WTC11 (cell line): Measurements from ENCODE around the gene MBD3L5. TPM values are rescaled to one million over a fixed set of nuclear protein-coding genes. Genes with fewer than 3 reads are reported as not detected.

Source experiments
- ATAC-seq: fragments of 200-7000 bp; cut with Tn5 transposase; 2 replicates; pipeline ENCODE4 v1.10.0; 2021; ENCODE audit warnings: mild to moderate bottlenecking, moderate library complexity
- CTCF ChIA-PET: fragments of 300-600 bp; sonication (Branson Sonifier 250); formaldehyde crosslinking; loops from one replicate; lab custom pipeline; 2021; ENCODE audit warnings: antibody characterized with exemption; lab: Charles Lee
- POLR2A ChIA-PET: fragments of 350-600 bp; sonication (Branson Sonifier 250); formaldehyde crosslinking; loops from one replicate; lab custom pipeline; 2021; ENCODE audit warnings: antibody characterized with exemption; lab: Charles Lee
- DNase-seq: peaks from one replicate; pipeline ENCODE4 v3.0.0; 2021; ENCODE audit warnings: low spot score
- H3K27ac Mint-ChIP-seq: 2 replicates; pipeline ENCODE4 v1.8.0; 2021; ENCODE audit warnings: mixed read lengths
- H3K27me3 Mint-ChIP-seq: 2 replicates; pipeline ENCODE4 v1.8.0; 2021; ENCODE audit warnings: low read depth, mild to moderate bottlenecking, moderate library complexity, mixed read lengths
- H3K36me3 Mint-ChIP-seq: 2 replicates; pipeline ENCODE4 v1.8.0; 2021; ENCODE audit warnings: mixed read lengths
- H3K4me1 Mint-ChIP-seq: 2 replicates; pipeline ENCODE4 v1.8.0; 2022; ENCODE audit warnings: mixed read lengths
- H3K4me3 Mint-ChIP-seq: 2 replicates; pipeline ENCODE4 v1.8.0; 2021; ENCODE audit warnings: mild to moderate bottlenecking, moderate library complexity, mixed read lengths
- H3K9me3 Mint-ChIP-seq: 2 replicates; pipeline ENCODE4 v1.8.0; 2021; ENCODE audit warnings: mixed read lengths
- CDX4 ChIP-seq: fragments of 250-450 bp; sonication (Bioruptor Pico); IDR thresholded peaks from 2 replicates; pipeline ENCODE4 v1.9.0; 2021; ENCODE audit warnings: moderate library complexity, mild to moderate bottlenecking, inconsistent platforms, borderline replicate concordance
- CREB1 ChIP-seq: sonication (generic); formaldehyde crosslinking; IDR thresholded peaks from 2 replicates; pipeline ENCODE4 v1.8.0; 2023; ENCODE audit warnings: mild to moderate bottlenecking, missing genetic modification reagents
- ELF4 ChIP-seq: sonication (generic); formaldehyde crosslinking; IDR thresholded peaks from 2 replicates; pipeline ENCODE4 v1.8.1; 2022; ENCODE audit warnings: low read depth, mild to moderate bottlenecking, moderate library complexity, missing genetic modification reagents
- EMX1 ChIP-seq: fragments of 250-450 bp; sonication (Bioruptor Pico); IDR thresholded peaks from 2 replicates; pipeline ENCODE4 v1.8.0; 2021; ENCODE audit warnings: mild to moderate bottlenecking
- HMGA2 ChIP-seq: fragments of 250-450 bp; sonication (Bioruptor Pico); IDR thresholded peaks from 2 replicates; pipeline ENCODE4 v1.4.0; 2021; ENCODE audit warnings: mild to moderate bottlenecking, moderate library complexity
- IRF2 ChIP-seq: sonication (generic); formaldehyde crosslinking; IDR thresholded peaks from 2 replicates; pipeline ENCODE4 v1.8.0; 2022; ENCODE audit warnings: low read depth, missing genetic modification reagents, borderline replicate concordance
- MAX ChIP-seq: sonication (generic); formaldehyde crosslinking; IDR thresholded peaks from 2 replicates; pipeline ENCODE4 v1.8.0; 2022; ENCODE audit warnings: mild to moderate bottlenecking, missing genetic modification reagents
- MLX ChIP-seq: sonication (generic); formaldehyde crosslinking; IDR thresholded peaks from 2 replicates; pipeline ENCODE4 v1.8.1; 2023; ENCODE audit warnings: mild to moderate bottlenecking, missing genetic modification reagents, moderate library complexity
- MXD4 ChIP-seq: fragments of 250-450 bp; sonication (Bioruptor Pico); IDR thresholded peaks from 2 replicates; pipeline ENCODE4 v1.8.0; 2021; ENCODE audit warnings: mild to moderate bottlenecking, moderate library complexity, borderline replicate concordance
- PREB ChIP-seq: sonication (generic); formaldehyde crosslinking; IDR thresholded peaks from 2 replicates; pipeline ENCODE4 v1.8.1; 2022; ENCODE audit warnings: mild to moderate bottlenecking, missing genetic modification reagents, moderate library complexity, borderline replicate concordance
- SMAD3 ChIP-seq: sonication (generic); formaldehyde crosslinking; IDR thresholded peaks from 2 replicates; pipeline ENCODE4 v1.8.0; 2022; ENCODE audit warnings: missing genetic modification reagents, mild to moderate bottlenecking, borderline replicate concordance
- TEAD1 ChIP-seq: sonication (generic); formaldehyde crosslinking; IDR thresholded peaks from 2 replicates; pipeline ENCODE4 v1.8.0; 2022; ENCODE audit warnings: mild to moderate bottlenecking, missing genetic modification reagents
- USF1 ChIP-seq: sonication (generic); formaldehyde crosslinking; IDR thresholded peaks from 2 replicates; pipeline ENCODE4 v1.8.0; 2022; ENCODE audit warnings: mild to moderate bottlenecking, missing genetic modification reagents
- ZBTB21 ChIP-seq: sonication (generic); formaldehyde crosslinking; IDR thresholded peaks from 2 replicates; pipeline ENCODE4 v1.8.1; 2023; ENCODE audit warnings: mild to moderate bottlenecking, missing genetic modification reagents, borderline replicate concordance
- ZBTB43 ChIP-seq: sonication (generic); formaldehyde crosslinking; IDR thresholded peaks from 2 replicates; pipeline ENCODE4 v1.8.1; 2023; ENCODE audit warnings: mild to moderate bottlenecking, missing genetic modification reagents
- ZMAT4 ChIP-seq: fragments of 250-450 bp; sonication (Bioruptor Pico); IDR thresholded peaks from 2 replicates; pipeline ENCODE4 v1.9.0; 2021; ENCODE audit warnings: mild to moderate bottlenecking
- ZNF281 ChIP-seq: sonication (generic); formaldehyde crosslinking; IDR thresholded peaks from 2 replicates; pipeline ENCODE4 v1.8.0; 2023; ENCODE audit warnings: mild to moderate bottlenecking, missing genetic modification reagents
- ZNF671 ChIP-seq: fragments of 250-450 bp; sonication (Bioruptor Pico); IDR thresholded peaks from 2 replicates; pipeline ENCODE4 v1.8.0; 2021; ENCODE audit warnings: mild to moderate bottlenecking
- total RNA-seq: library from RNA; stranded (reverse); gene quantifications from 3 replicates; pipeline ENCODE4 v1.2.3, GENCODE V29; 2021

The MBD3L5 gene
- total RNA-seq, 1 experiment from 2014 or later = not detected

- TF ChIP-seq PREB (CRISPR knock-in tag) = no peak
- no peak for TF ChIP-seq ZBTB43 (CRISPR knock-in tag)
- no peak for TF ChIP-seq CDX4 (CRISPR knock-in tag)
Measured at GRCh38 chr19:7000333-7000732, 30.0 kb upstream of the MBD3L5 start (continued).

GRCh38 chr19:7000816-7001215 is 29.6 kb upstream of the MBD3L5 start:
- Mint-ChIP-seq H3K4me1 (no peaks in the 10 kb centered on the region), H3K4me3 (no peak overlapping the region), H3K27me3 (peaks cover 19% of the 10 kb centered on the region), H3K27ac (no peak overlapping the region), H3K36me3 (peaks cover 59% of the 10 kb centered on the region), H3K9me3 (peaks cover 75% of the 10 kb centered on the region)
- ChIA-PET CTCF (no interaction called here), POLR2A (no interaction called here)
- ATAC-seq (no peak), DNase-seq (no peak)
- no peak for TF ChIP-seq EMX1 (CRISPR knock-in tag)

- Mint-ChIP-seq H3K4me3 (no peak overlapping the region), H3K27me3 (peaks cover 22% of the 10 kb centered on the region)
- no peak for DNase-seq
- ATAC-seq = no peak
- POLR2A ChIA-PET = no interaction called here
- TF ChIP-seq USF1 (CRISPR knock-in tag) (no peak), IRF2 (no peak), ZBTB43 (CRISPR knock-in tag) (no peak), MXD4 (CRISPR knock-in tag) (no peak)
- TF ChIP-seq, all 79 proteins: peak for 0
- Mint-ChIP-seq H3K27ac (no peak overlapping the region), H3K9me3 (peaks cover 62% of the 10 kb centered on the region), H3K36me3 (peaks cover 50% of the 10 kb centered on the region), H3K4me1 (no peaks in the 10 kb centered on the region)
- CTCF ChIA-PET = no interaction called here
Measured at GRCh38 chr19:7004313-7004931, 26.0 kb upstream of the MBD3L5 start.

GRCh38 chr19:7006135-7006704 is 24.2 kb upstream of the MBD3L5 start:
- no peak for ATAC-seq
- Mint-ChIP-seq H3K4me3 (no peak overlapping the region), H3K4me1 (no peaks in the 10 kb centered on the region), H3K27me3 (peaks cover 20% of the 10 kb centered on the region), H3K36me3 (peaks cover 44% of the 10 kb centered on the region), H3K9me3 (peaks cover 55% of the 10 kb centered on the region), H3K27ac (no peak overlapping the region)
- CTCF ChIA-PET = no interaction called here
- POLR2A ChIA-PET = no interaction called here
- no peak for DNase-seq
- TF ChIP-seq ZBTB43 (CRISPR knock-in tag) (no peak), MLX (no peak), ZBTB21 (no peak), TEAD1 (CRISPR knock-in tag) (no peak), ZNF281 (CRISPR knock-in tag) (no peak), ZNF671 (CRISPR knock-in tag) (no peak), HMGA2 (CRISPR knock-in tag) (no peak), ZMAT4 (CRISPR knock-in tag) (no peak), ELF4 (CRISPR knock-in tag) (no peak), MAX (CRISPR knock-in tag) (no peak), CREB1 (CRISPR knock-in tag) (no peak), SMAD3 (CRISPR knock-in tag) (no peak)
